Measurements from ENCODE around the gene DVL1.

Gene DVL1

DNA sequence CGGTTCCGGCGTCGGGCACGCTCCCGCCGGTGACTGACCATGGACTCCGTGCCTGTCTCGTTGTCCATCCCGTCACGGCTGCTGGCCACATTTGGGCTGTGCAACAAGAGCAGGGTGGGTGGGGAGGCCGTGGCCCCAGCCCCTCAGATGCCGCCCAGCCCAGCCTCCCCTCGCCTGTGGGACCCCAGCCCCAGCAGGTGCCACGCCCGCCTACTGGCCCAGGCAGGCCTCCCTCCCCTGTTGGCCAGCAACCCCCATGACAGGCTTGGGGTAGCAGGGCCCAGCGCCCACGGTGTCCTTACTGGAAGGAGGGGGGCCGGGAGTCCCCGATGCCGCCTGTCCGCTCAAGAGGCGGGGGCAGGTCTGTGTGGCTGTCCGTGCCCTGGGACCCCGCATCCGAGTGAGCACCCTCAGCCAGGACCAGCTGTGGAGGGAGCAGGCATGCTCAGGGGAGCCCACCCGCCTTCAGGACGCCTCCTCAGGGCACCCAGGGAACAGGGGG, 7.1 kb downstream of the DVL1 start:
- DNase-seq: no peak

DNA sequence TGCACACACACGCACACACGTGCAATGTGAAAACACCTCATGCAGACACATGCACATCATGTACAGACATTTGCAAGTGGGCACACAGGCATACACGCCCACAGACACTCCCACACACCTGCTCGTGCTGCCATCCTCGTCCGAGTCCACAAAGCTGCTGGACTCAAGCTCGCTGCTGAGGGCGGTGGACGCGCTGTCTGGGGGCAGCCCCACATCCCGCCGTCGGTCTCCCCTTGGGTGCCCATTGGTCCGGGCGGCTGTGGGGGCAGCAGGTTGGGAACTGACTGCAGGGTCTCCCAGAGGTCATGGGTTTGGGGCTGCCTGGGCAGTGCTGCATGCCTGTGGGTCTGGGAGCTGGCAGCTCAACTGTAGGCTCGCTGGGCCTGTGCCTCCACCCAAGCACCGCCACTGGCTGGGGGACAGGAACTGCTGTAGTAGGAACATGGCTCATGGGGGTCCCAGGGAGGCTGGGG, 7.6 kb downstream of the DVL1 start:
- DNase-seq: no peak

DNA sequence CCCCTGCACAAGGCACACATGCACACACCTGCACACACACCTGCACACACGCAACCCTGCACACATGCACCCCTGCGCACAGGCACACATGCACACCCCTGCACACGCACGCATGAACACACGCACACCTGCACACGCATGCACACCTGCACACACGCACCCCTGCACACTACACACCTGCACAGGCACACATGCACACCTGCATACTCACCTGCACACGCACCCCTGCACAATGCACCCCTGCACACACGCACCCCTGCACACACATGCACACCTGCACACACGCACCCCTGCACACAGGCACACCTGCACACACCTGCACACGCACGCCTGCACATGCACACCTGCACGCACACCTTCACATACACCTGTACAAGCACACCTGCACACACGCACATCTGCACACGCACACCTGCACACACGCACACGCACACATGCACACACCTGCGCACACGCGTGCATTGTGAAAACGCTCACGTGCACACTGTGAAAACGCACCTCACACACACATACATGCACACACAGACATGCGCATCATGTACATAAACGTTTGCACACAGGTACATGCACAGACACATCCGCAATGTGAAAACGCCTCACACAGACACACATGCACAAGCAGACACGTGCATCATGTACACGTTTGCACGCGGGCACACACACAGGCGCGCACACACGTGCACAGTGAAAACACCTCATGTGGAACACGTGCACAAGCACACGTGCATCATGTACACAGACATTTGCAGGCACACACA, 8.2 kb downstream of the DVL1 start:
- no peak for DNase-seq

DNA sequence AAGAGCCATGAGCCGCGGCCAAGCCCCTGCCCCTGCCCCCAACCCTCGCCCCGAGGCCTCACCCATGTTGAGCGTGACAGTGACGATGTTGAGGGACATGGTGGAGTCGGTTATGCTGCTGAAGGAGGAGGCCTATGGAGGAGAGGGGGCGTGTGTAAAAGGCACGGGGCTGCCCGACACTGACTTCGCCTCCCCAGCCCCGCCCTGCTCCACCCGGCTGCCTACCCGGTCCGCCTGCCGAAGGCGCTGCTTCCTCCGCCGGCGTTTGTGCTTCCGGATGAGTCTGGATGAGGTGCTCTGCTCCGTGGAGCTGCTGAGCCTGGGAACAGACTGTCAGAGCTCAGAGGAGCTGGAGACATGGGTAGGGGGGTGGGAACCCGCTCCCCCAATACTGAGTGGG, 9.0 kb downstream of the DVL1 start:
- DNase-seq: peak in 1 of 56 donors; percentile 28

DNA sequence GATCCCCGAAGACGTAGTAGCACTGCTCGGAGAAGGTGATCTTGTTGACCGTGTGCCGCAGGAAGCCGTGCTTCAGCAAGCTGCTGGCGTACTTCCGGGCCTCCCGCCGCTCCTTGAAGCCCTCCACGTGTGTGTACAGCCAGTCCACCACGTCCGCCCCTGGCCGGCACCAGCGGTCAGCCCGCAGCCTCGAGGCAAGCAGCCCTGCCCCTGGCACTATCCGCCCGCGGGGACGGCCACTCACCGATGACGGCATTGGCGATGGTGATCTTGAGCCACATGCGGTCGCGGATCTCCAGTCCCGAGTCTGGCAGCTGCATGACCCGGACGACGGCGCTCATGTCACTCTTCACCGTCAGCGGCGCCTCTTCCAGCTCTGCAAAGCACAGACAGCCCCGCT, 10.9 kb downstream of the DVL1 start:
- no peak for DNase-seq

DNA sequence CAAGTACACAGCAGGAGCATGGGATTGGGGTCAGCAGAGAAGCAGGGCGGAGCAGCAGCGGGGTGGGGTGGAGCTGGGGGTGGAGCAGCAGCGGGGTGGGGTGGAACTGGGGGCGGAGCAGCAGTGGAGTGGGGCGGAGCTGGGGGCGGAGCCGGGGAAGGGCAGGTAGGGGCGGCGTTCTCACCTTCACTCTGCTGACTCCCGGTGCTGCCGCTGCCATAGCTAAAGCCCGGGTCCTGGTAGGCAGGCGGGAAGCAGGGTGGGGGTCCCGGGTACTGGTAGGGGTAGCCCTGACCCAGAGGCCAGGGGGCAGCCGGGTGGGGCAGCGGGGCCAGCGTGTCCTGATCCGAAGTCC, 11.4 kb downstream of the DVL1 start:
- DNase-seq: no peak

DNA sequence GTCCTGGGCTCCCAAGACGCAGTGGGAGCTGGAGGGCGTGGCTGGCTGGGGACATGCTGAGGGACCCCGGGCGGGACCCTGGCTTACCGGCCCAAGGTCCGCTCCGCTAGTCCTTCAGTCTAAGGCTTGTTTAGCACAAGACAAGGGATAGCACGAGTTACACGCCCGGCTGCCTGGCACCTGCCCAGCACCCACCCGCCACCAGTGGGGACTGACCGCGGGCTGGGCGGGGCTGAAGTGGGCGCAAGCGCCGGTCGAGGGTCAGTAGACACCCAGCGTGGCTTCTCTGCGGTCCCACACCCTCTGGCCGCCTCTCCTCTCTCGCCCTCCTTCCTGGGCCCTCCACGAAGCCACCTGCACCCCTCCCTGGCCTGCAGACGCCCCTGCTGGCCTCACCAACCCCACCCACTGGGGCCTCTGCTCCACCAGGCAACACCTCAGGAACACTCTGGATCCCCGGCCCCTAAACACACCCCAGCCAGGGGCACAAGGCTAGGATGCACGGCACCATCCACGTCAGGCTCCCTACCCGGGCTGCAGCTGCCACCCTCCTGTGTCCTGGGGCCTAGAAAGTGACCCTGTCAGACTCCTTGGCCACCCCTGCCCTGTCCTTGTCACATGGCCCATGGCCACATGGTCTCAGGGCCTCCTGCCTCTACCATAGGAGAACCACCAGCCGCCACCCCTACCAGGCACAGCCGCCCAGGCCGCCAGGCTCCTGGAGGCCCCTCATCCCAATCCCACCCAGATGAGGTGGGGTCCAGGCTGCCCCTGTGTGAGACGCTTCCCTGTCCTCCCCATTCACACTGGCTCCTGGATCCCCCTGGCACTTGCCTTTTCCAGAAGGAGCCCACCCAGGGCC, 12.1 kb downstream of the DVL1 start:
- DNase-seq: no peak

DNA sequence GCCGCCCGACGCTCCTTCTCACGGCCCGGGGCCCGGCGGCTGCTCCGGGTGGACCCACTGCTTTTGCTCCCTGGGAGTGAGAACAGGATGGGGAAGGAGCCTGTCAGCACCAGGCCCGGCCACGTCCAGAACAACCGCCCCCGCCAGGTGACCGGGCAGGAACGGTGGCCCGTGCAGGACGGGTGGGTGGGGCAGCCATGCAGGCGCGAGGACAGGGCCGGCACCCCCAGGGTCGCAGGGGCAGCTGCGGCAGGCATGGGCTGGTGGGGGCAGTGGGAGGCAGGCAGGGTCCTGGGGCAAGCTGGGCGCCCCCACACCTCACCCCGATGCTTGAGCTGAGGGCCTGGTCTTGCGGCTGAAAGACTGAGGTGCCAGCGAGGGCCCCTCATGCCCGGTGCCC, 12.8 kb downstream of the DVL1 start:
- no peak for DNase-seq

DNA sequence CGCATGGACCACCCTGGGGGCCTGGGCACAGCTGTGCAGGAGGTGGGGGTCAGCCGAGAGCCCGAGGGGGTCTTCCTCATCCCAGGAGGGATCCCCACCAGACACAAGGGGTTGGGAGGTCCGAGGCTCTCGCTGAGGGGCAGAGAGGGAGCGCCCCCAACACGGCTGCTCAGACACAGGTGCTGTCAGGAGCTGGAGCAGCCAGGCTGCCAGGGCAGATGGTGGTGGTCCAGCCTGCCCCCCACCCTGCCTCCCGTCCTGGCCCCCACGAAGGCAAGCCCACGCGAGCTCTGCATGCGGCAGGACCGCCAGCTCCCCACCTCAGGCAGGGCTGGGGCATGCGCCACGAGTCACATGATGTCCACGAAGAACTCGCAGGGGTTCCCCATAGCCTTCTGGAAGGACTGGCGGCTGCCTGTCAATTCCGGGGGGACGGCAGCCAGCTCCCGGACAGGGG, 13.4 kb downstream of the DVL1 start:
- no peak for DNase-seq

DNA sequence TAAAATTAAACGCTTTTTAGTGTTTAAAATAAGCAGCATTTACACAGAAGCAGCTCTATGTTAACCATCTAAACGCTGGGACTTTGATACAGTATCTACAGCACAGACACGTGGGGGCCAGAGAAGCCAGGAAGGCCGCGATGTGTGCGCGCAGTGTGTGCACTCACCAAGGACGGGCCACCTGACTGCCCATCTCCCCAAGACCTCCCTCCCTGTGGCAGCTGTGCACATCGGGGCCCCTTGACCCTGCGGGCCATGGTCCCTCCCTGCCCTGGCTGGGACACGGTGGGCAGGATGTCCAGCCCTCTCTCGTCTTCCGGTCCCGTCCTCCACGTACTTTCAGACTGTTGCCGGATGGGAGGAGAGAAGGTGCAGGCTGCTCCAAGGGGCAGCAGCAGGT, 13.9 kb downstream of the DVL1 start:
- no peak for DNase-seq

DNA sequence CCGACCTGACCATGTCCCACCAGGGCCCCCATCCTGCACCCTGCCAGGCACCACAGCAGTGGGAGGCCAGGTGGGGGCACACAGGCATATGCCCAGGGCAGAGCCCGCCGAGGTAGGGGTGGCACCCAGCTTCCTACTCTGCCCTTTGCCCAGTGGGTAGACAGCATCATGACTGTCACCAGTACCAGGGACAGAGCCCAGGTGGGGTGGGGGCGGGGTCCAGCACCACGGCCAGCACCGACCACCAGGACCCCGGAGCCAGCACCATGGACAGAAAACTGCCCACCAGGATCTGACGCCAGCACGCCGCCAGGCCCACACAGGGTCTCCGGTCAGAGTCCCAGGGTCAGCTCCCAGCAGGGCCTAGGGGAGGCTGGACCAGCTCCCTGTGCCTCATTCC, 14.4 kb downstream of the DVL1 start:
- DNase-seq: no peak

DNA sequence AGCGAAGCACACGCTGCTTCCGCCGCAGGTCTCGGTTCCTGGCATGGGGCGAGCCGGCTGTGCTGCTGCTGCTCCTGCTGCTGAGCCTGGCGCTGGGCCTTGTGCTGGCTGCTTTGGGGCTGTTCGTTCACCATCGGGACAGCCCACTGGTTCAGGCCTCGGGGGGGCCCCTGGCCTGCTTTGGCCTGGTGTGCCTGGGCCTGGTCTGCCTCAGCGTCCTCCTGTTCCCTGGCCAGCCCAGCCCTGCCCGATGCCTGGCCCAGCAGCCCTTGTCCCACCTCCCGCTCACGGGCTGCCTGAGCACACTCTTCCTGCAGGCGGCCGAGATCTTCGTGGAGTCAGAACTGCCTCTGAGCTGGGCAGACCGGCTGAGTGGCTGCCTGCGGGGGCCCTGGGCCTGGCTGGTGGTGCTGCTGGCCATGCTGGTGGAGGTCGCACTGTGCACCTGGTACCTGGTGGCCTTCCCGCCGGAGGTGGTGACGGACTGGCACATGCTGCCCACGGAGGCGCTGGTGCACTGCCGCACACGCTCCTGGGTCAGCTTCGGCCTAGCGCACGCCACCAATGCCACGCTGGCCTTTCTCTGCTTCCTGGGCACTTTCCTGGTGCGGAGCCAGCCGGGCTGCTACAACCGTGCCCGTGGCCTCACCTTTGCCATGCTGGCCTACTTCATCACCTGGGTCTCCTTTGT, 15.5 kb downstream of the DVL1 start:
- DNase-seq: no peak

DNA sequence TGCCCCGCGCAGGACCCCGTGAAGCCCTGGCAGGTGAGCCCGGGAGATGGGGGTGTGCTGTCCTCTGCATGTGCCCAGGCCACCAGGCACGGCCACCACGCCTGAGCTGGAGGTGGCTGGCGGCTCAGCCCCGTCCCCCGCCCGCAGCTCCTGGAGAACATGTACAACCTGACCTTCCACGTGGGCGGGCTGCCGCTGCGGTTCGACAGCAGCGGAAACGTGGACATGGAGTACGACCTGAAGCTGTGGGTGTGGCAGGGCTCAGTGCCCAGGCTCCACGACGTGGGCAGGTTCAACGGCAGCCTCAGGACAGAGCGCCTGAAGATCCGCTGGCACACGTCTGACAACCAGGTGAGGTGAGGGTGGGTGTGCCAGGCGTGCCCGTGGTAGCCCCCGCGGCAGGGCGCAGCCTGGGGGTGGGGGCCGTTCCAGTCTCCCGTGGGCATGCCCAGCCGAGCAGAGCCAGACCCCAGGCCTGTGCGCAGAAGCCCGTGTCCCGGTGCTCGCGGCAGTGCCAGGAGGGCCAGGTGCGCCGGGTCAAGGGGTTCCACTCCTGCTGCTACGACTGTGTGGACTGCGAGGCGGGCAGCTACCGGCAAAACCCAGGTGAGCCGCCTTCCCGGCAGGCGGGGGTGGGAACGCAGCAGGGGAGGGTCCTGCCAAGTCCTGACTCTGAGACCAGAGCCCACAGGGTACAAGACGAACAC, 16.3 kb downstream of the DVL1 start:
- no peak for DNase-seq

DNA sequence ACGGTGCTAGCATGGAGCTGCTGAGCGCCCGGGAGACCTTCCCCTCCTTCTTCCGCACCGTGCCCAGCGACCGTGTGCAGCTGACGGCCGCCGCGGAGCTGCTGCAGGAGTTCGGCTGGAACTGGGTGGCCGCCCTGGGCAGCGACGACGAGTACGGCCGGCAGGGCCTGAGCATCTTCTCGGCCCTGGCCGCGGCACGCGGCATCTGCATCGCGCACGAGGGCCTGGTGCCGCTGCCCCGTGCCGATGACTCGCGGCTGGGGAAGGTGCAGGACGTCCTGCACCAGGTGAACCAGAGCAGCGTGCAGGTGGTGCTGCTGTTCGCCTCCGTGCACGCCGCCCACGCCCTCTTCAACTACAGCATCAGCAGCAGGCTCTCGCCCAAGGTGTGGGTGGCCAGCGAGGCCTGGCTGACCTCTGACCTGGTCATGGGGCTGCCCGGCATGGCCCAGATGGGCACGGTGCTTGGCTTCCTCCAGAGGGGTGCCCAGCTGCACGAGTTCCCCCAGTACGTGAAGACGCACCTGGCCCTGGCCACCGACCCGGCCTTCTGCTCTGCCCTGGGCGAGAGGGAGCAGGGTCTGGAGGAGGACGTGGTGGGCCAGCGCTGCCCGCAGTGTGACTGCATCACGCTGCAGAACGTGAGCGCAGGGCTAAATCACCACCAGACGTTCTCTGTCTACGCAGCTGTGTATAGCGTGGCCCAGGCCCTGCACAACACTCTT, 17.0 kb downstream of the DVL1 start:
- DNase-seq: no peak

DNA sequence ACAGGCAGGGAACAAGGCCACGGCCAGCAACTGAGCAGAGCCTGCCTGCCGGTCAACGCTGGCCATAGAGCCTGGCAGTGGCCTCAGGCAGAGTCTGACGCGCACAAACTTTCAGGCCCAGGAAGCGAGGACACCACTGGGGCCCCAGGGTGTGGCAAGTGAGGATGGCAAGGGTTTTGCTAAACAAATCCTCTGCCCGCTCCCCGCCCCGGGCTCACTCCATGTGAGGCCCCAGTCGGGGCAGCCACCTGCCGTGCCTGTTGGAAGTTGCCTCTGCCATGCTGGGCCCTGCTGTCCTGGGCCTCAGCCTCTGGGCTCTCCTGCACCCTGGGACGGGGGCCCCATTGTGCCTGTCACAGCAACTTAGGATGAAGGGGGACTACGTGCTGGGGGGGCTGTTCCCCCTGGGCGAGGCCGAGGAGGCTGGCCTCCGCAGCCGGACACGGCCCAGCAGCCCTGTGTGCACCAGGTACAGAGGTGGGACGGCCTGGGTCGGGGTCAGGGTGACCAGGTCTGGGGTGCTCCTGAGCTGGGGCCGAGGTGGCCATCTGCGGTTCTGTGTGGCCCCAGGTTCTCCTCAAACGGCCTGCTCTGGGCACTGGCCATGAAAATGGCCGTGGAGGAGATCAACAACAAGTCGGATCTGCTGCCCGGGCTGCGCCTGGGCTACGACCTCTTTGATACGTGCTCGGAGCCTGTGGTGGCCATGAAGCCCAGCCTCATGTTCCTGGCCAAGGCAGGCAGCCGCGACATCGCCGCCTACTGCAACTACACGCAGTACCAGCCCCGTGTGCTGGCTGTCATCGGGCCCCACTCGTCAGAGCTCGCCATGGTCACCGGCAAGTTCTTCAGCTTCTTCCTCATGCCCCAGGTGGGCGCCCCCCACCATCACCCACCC, 17.9 kb downstream of the DVL1 start, which contains the start of gene TAS1R3:
TSS of gene TAS1R3 (plus strand) at position 213 of the 898 bp plus-strand sequence. CDS start at position 279, 66 bp downstream.
- no peak for DNase-seq

DNA sequence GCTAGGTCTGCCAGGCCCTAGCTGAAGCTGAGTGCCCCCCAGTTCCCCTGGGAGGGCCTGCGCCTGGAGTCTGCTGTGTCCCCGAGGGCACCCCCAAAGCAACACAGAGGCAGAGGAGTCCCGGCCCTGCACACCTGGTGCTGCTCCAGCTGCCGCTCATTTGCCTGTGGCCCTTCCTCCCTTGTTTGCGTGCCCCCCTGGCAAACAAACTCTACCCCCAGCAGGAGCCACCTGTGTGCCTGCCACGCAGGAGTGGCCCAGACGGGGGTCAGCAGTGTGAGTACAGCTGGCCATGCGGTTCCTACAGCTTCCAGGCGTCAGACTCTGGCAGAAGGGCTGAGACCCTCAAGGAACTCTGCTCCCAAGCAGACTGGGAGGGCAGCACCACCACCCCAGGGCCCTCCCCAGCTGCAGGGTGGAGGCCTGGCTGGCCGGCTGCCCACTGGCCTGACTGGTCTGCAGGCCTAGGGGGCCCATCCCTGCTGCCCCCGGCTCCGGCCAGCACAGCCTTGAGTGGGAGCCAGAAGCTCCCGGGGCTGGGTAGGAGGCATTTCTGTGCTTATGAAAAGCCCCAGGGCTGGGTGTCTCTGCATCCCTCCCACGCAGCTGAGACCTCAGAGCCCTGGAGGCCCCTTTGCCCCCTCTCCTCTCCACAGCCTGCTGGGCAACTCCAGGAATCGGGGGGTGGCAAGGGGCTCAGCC, 18.7 kb downstream of the DVL1 start:
- DNase-seq: no peak

DNA sequence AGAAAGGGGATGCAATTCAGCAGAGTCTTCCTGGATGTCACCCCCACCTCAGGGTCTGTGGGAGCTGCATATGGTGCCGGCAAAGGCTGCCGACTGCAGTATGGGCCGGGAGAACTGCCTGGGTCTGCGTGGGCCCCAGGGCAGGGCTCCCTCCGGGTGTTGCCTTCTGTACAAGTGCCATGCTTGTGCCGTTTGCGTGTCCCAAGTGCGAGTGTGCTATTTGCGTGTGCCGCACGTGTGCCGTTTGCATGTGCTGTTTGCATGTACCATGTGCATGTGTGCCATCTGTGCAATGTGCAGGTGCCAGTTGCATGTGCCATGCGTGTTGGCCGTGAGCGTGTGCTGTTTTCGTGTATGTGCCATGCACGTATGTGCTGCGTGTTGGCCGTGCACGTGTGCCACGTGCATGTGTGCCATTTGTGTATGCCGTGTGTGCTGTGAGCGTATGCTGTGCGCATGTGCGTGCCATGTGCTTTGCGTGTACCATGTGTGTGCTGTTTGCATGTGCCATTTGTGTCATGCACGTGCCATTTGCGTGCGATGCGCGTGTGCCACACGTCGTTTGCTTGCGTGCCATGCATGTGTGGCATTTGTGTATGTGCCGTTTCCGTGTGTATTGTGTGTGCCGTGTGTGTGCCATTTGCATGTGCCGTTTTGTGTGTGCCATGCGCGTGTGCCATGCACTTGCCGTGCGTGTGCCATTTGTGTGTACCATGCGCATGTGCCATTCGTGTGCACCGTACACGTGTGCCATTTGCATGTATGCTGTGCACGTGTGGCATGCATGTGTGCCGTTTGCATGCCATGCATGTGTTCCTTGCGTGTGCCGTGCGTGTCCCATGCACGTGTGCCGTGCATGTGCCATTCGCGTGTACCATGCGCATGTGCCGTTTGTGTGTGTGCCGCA, 19.7 kb downstream of the DVL1 start:
- no peak for DNase-seq

DNA sequence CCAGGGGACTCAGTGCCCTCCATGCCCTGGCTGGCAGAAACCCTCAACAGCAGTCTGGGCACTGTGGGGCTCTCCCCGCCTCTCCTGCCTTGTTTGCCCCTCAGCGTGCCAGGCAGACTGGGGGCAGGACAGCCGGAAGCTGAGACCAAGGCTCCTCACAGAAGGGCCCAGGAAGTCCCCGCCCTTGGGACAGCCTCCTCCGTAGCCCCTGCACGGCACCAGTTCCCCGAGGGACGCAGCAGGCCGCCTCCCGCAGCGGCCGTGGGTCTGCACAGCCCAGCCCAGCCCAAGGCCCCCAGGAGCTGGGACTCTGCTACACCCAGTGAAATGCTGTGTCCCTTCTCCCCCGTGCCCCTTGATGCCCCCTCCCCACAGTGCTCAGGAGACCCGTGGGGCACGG, 21.0 kb downstream of the DVL1 start:
- no peak for DNase-seq
